Thyroid gland (tissue), 4 donors: ENCODE data around the gene TNS3. TPM values are rescaled to one million over a fixed set of nuclear protein-coding genes. Genes with fewer than 3 reads are reported as not detected.

Source experiments
- DNase-seq, 2 donors: peaks; one replicate each; pipeline ENCODE4 v3.0.0-alpha.2; 2019
- H3K27ac ChIP-seq, 3 donors: fragments of 200-600 bp; sonication (generic); 1 replicate in 2 of 3; 2 replicates in 1 of 3; pipeline ENCODE4 v1.5.1; 2016 to 2019; ENCODE audit warnings: mild to moderate bottlenecking in 1 of 3, moderate library complexity in 1 of 3
- H3K27me3 ChIP-seq: fragments of 200-600 bp; sonication (generic); one replicate; pipeline ENCODE4 v1.5.1; 2019
- H3K36me3 ChIP-seq, 2 donors: fragments of 200-600 bp; sonication (generic); one replicate each; pipeline ENCODE4 v1.5.1; 2016 to 2019
- H3K4me1 ChIP-seq, 2 donors: fragments of 200-600 bp; sonication (generic); one replicate each; pipeline ENCODE4 v1.5.1; 2017 to 2019
- H3K4me3 ChIP-seq, 3 donors: fragments of 200-600 bp; sonication (generic); replicated peaks in 1 of 3; 1 replicate in 2 of 3; 2 replicates in 1 of 3; pipeline ENCODE4 v1.5.1; 2016; ENCODE audit warnings: mild to moderate bottlenecking in 1 of 3
- H3K9me3 ChIP-seq: fragments of 200-600 bp; sonication (generic); one replicate; pipeline ENCODE4 v1.5.1; 2017
- CTCF ChIP-seq, 6 experiments: fragments of 200-600 bp in 3 of 6; fragments of 450-650 bp in 3 of 6; sonication (generic) in 3 of 6; IDR thresholded peaks; one replicate each; pipeline ENCODE4 v1.5.1; 2016 to 2019; ENCODE audit warnings: antibody characterized with exemption in 6 of 6, mild to moderate bottlenecking in 2 of 6, inconsistent platforms in 1 of 6, moderate library complexity in 1 of 6
- POLR2A ChIP-seq, 2 donors: fragments of 450-650 bp; IDR thresholded peaks; one replicate each; pipeline ENCODE4 v1.6.1; 2017; ENCODE audit warnings: antibody characterized with exemption in 2 of 2, mild to moderate bottlenecking in 2 of 2, moderate library complexity in 1 of 2
- WGBS, 2 donors: methylation state at CpG; one replicate each; pipeline ENCODE4 v1.1.5; 2017; 5-methylcytosine and 5-hydroxymethylcytosine counted together
- intact Hi-C: fragments of 100-400 bp; cut with DNase I; formaldehyde crosslinking; loops from one replicate; pipeline ENCODE4 v1.15.1; 2023
- total RNA-seq, 4 donors: library from RNA; depleted of rRNA; stranded (reverse); fragments of >200 nt; gene quantifications; one replicate each; pipeline ENCODE4 v1.2.3, GENCODE V29; 2016

TNS3 gene
- 10 to 100 TPM; 65.8 to 93.0 (median 80.7) TPM for total RNA-seq

GRCh38 chr7:47581804-47582763 lies at the start of gene TNS3:
TNS3 (minus strand) TSS chr7:47582111; CDS start chr7:47439636, 142,475 bp downstream.
- no peaks in the 10 kb centered on the region for H3K36me3 ChIP-seq
- no peaks in the 10 kb centered on the region for H3K9me3 ChIP-seq
- H3K27ac ChIP-seq: peak within 1 kb of the TSS; percentile 63 to 86 (median 85)
- DNase-seq: peak; percentile 59
- peak within 1 kb of the TSS; percentile 56 to 92 (median 56) for H3K4me3 ChIP-seq
- peak; percentile 8 to 65 for TF ChIP-seq POLR2A (IDR thresholded peaks at IDR 0.05)
- peak in 3 of 6 experiments; percentile 27 to 53 (median 47) for TF ChIP-seq CTCF (IDR thresholded peaks at IDR 0.05)
- intact Hi-C loops: no loop called here
- 17 to 40% methylated on average over 22 to 46 of the region's 85 CpGs for WGBS, 2 donors
- peaks cover 39 to 63% of the 10 kb centered on the region in 2 donors for H3K4me1 ChIP-seq
- no peaks in the 10 kb centered on the region for H3K27me3 ChIP-seq

GRCh38 chr7:47631711-47632110 lies 49.8 kb upstream of the TNS3 start:
- intact Hi-C loops: no loop called here
- H3K36me3 ChIP-seq: no peaks in the 10 kb centered on the region

GRCh38 chr7:47627580-47628283 lies 45.8 kb upstream of the TNS3 start:
- Histone ChIP-seq H3K36me3 (no peaks in the 10 kb centered on the region), H3K27ac (no peak overlapping the region), H3K9me3 (no peaks in the 10 kb centered on the region), H3K27me3 (no peaks in the 10 kb centered on the region), H3K4me3 (no peak overlapping the region), H3K4me1 (peaks cover 0 to 8% of the 10 kb centered on the region in 2 donors)
- TF ChIP-seq CTCF (IDR thresholded peaks at IDR 0.05): no peak
- no peak for TF ChIP-seq POLR2A (IDR thresholded peaks at IDR 0.05)
- DNase-seq: no peak
- 72 to 81% methylated on average over 7 of the region's 7 CpGs for WGBS, 2 donors
- intact Hi-C loops: no loop called here

More at GRCh38 chr7:47631711-47632110, 49.8 kb upstream of the TNS3 start:
- H3K4me1 ChIP-seq: peaks cover 5 to 14% of the 10 kb centered on the region in 2 donors
- H3K27ac ChIP-seq: no peak overlapping the region
- DNase-seq: no peak
- H3K4me3 ChIP-seq: no peak overlapping the region
- H3K27me3 ChIP-seq: no peaks in the 10 kb centered on the region
- TF ChIP-seq CTCF (IDR thresholded peaks at IDR 0.05) (no peak), POLR2A (IDR thresholded peaks at IDR 0.05) (no peak)
- no peaks in the 10 kb centered on the region for H3K9me3 ChIP-seq
- WGBS, 2 donors: 91 to 94% methylated on average over 13 of the region's 13 CpGs

GRCh38 chr7:47625861-47626715 lies 44.2 kb upstream of the TNS3 start:
- 85% methylated on average over 10 of the region's 10 CpGs for WGBS, 2 donors
- Histone ChIP-seq H3K4me3 (no peak overlapping the region), H3K9me3 (no peaks in the 10 kb centered on the region), H3K27ac (no peak overlapping the region), H3K4me1 (peaks cover 0 to 10% of the 10 kb centered on the region in 2 donors), H3K27me3 (no peaks in the 10 kb centered on the region), H3K36me3 (no peaks in the 10 kb centered on the region)
- no peak for DNase-seq
- TF ChIP-seq POLR2A (IDR thresholded peaks at IDR 0.05) (no peak), CTCF (IDR thresholded peaks at IDR 0.05) (no peak)
- intact Hi-C loops: no loop called here
